Neural progenitor cell (in vitro differentiated cells): ENCODE results near the gene RNPEP.

ENCODE experiments used
- CTCF ChIP-seq: fragments of 200-600 bp; sonication (generic); IDR thresholded peaks from 2 replicates; pipeline ENCODE4 v1.5.1; 2017; ENCODE audit warnings: antibody characterized with exemption, mild to moderate bottlenecking
- EZH2 ChIP-seq: fragments of 200-600 bp; sonication (generic); IDR thresholded peaks from 2 replicates; pipeline ENCODE4 v1.6.1; 2017; ENCODE audit warnings: antibody characterized with exemption, mild to moderate bottlenecking, moderate library complexity

- TF ChIP-seq CTCF = no peak
- no peak for TF ChIP-seq EZH2
Observed at GRCh38 chr1:202018468-202019234, 36.2 kb downstream of the RNPEP start.
